SU-DHL-6 (cell line): Measurements from ENCODE around the gene MALRD1.

ENCODE experiments used
- H2AFZ ChIP-seq: fragments of 200-600 bp; sonication (generic); 2 replicates; pipeline ENCODE4 v1.6.1; 2014; ENCODE audit warnings: low read depth, mild to moderate bottlenecking, moderate library complexity, mixed read lengths, antibody characterized with exemption, low read length; ENCODE audit not compliant: severe bottlenecking
- H3F3A ChIP-seq: fragments of 200-600 bp; shearing (Covaris generic); 2 replicates; pipeline ENCODE4 v1.6.0; 2016; ENCODE audit warnings: antibody characterized with exemption, mild to moderate bottlenecking; ENCODE audit not compliant: insufficient read depth
- H3K27ac ChIP-seq: fragments of 200-600 bp; sonication (generic); 2 replicates; pipeline ENCODE4 v1.5.1; 2016; ENCODE audit warnings: low read depth, mild to moderate bottlenecking, low read length, moderate library complexity, mixed read lengths
- H3K27me3 ChIP-seq: fragments of 200-600 bp; sonication (generic), shearing (Covaris generic); 2 replicates; pipeline ENCODE4 v1.6.0; 2014; ENCODE audit warnings: mild to moderate bottlenecking, low read length
- H3K36me3 ChIP-seq: fragments of 200-600 bp; sonication (generic); 2 replicates; pipeline ENCODE4 v1.6.1; 2014; ENCODE audit warnings: mild to moderate bottlenecking, low read length, mixed read lengths
- H3K4me2 ChIP-seq: fragments of 300-600, 200-600 bp; shearing (Covaris generic), sonication (generic); 2 replicates; pipeline ENCODE4 v1.6.0; 2014; ENCODE audit warnings: low read length, low read depth, mild to moderate bottlenecking; ENCODE audit not compliant: poor library complexity, severe bottlenecking
- H3K4me3 ChIP-seq: fragments of 200-600 bp; sonication (generic); 2 replicates; pipeline ENCODE4 v1.5.1; 2014; ENCODE audit warnings: antibody characterized with exemption, low read length, mild to moderate bottlenecking, mixed read lengths; ENCODE audit not compliant: insufficient read depth, poor library complexity, severe bottlenecking
- H3K79me2 ChIP-seq: fragments of 200-600 bp; sonication (generic); 2 replicates; pipeline ENCODE4 v1.6.1; 2014; ENCODE audit warnings: mild to moderate bottlenecking, low read length, moderate library complexity; ENCODE audit not compliant: insufficient read depth
- H3K9ac ChIP-seq: fragments of 200-600 bp; sonication (generic); 2 replicates; pipeline ENCODE4 v1.7.0; 2014; ENCODE audit warnings: mild to moderate bottlenecking, low read length
- H3K9me2 ChIP-seq: fragments of 200-600 bp; sonication (generic); replicated peaks from 2 replicates; pipeline ENCODE4 v1.6.1; 2014; ENCODE audit warnings: low read length; ENCODE audit not compliant: insufficient read depth
- H3K9me3 ChIP-seq: fragments of 200-600 bp; sonication (generic); 2 replicates; pipeline ENCODE4 v1.6.1; 2014; ENCODE audit warnings: low read length, mixed read lengths; ENCODE audit not compliant: insufficient read depth
- H4K20me1 ChIP-seq: fragments of 200-600 bp; sonication (generic); 2 replicates; pipeline ENCODE4 v1.6.1; 2014; ENCODE audit warnings: low read depth, mild to moderate bottlenecking, antibody characterized with exemption, low read length, moderate library complexity, mixed read lengths
- EZH2phosphoT487 ChIP-seq: fragments of 200-600 bp; sonication (generic), shearing (Covaris generic); conservative IDR thresholded peaks from 2 replicates; pipeline ENCODE4 v1.6.1; 2018; ENCODE audit warnings: mild to moderate bottlenecking, antibody characterized with exemption, low read length, moderate library complexity, mixed read lengths
- TF ChIP-seq, protein P1 (sequence below): fragments of 200-600 bp; sonication (generic); IDR thresholded peaks from one replicate; pipeline ENCODE4 v1.5.1; 2017; ENCODE audit warnings: antibody characterized with exemption, mild to moderate bottlenecking, low read length, moderate library complexity; ENCODE audit not compliant: insufficient read depth, poor library complexity, severe bottlenecking

Gene MALRD1

DNA sequence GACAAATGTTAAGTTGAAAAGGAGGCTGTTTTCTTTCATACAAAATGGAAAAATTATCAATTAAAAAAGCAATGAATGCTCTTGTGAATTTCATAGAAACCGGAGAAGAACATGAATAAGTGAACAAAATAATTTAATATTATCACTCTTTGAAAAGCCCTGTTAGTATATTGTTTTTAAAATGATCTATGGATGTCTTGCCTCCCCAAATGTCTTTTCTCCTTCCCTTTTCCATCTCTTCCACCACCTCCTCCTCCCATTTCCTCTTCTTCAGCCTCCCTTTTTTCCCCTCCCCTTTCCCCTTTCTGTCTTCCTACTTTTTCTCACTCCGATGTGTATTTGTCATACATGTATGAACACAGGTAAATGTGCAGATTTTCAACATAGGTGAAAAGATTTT, 234.7 kb downstream of the MALRD1 start:
- Histone ChIP-seq H3K9ac (no peak overlapping the region), H3K4me2 (no peak overlapping the region), H3K4me3 (no peak overlapping the region), H2AFZ (no peak overlapping the region), H3K79me2 (no peaks in the 10 kb centered on the region), H3K27me3 (no peaks in the 10 kb centered on the region), H3K9me3 (no peaks in the 10 kb centered on the region), H3K27ac (no peak overlapping the region), H4K20me1 (no peaks in the 10 kb centered on the region), H3K36me3 (no peaks in the 10 kb centered on the region), H3F3A (no peaks in the 10 kb centered on the region), H3K9me2 (no peaks in the 10 kb centered on the region)
- TF ChIP-seq, protein P1, sequence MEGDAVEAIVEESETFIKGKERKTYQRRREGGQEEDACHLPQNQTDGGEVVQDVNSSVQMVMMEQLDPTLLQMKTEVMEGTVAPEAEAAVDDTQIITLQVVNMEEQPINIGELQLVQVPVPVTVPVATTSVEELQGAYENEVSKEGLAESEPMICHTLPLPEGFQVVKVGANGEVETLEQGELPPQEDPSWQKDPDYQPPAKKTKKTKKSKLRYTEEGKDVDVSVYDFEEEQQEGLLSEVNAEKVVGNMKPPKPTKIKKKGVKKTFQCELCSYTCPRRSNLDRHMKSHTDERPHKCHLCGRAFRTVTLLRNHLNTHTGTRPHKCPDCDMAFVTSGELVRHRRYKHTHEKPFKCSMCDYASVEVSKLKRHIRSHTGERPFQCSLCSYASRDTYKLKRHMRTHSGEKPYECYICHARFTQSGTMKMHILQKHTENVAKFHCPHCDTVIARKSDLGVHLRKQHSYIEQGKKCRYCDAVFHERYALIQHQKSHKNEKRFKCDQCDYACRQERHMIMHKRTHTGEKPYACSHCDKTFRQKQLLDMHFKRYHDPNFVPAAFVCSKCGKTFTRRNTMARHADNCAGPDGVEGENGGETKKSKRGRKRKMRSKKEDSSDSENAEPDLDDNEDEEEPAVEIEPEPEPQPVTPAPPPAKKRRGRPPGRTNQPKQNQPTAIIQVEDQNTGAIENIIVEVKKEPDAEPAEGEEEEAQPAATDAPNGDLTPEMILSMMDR, result no peak
- no peak for TF ChIP-seq EZH2phosphoT487

DNA sequence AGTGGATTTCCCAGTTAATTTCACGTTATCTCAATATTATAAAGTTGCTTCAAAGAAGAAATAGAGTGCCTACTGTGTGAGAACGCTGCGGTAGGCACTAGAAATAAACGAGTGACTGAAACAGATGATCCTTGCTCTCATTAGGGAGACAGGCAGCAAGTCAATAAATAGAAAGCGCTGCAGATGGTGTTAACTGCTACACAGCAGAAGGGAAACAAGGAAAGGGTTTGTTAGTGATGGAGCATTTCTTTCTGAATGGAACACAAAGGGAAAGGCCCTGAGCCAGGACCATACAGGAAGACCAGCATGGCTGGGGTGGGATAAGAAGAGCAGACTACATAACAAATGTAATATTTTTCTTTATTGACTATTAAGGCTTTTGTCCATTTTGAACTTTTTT, 235.2 kb downstream of the MALRD1 start:
- no peak overlapping the region for H3K27ac ChIP-seq
- H2AFZ ChIP-seq, result no peak overlapping the region
- no peaks in the 10 kb centered on the region for H3K27me3 ChIP-seq
- H3K9ac ChIP-seq, result no peak overlapping the region
- H4K20me1 ChIP-seq, result no peaks in the 10 kb centered on the region
- no peaks in the 10 kb centered on the region for H3K36me3 ChIP-seq
- H3K4me2 ChIP-seq, result no peak overlapping the region
- no peaks in the 10 kb centered on the region for H3K79me2 ChIP-seq
- TF ChIP-seq, protein P1, result no peak
- TF ChIP-seq EZH2phosphoT487, result no peak
- no peaks in the 10 kb centered on the region for H3K9me2 ChIP-seq
- H3K9me3 ChIP-seq, result no peaks in the 10 kb centered on the region
- H3K4me3 ChIP-seq, result no peak overlapping the region
- H3F3A ChIP-seq, result no peaks in the 10 kb centered on the region

DNA sequence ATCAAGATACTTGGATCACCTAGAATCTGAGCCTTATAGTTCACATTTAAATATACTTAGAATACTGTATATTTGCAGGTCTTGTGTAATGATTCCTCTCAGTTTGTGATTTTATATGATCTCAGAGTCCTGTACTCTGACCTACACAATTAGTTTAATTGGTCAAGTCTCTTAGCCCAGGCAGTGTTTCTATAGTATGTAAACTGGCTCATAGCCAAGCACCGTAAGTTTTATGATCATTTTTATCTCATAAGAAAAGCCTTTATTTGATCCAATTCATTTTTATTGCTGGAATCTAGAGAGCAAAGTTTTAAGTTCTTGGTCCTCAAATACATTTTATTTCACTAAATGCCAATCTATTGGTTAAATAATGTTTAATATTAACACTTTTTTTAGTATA, 242.2 kb downstream of the MALRD1 start:
- H3K9me3 ChIP-seq, result no peaks in the 10 kb centered on the region
- no peaks in the 10 kb centered on the region for H3K9me2 ChIP-seq
- no peak overlapping the region for H2AFZ ChIP-seq
- no peaks in the 10 kb centered on the region for H3K27me3 ChIP-seq
- no peaks in the 10 kb centered on the region for H3K36me3 ChIP-seq
- no peak overlapping the region for H3K27ac ChIP-seq
- H3F3A ChIP-seq, result no peaks in the 10 kb centered on the region
- no peak overlapping the region for H3K4me2 ChIP-seq
- H4K20me1 ChIP-seq, result no peaks in the 10 kb centered on the region
- TF ChIP-seq, protein P1, result no peak
- TF ChIP-seq EZH2phosphoT487, result no peak
- no peaks in the 10 kb centered on the region for H3K79me2 ChIP-seq
- no peak overlapping the region for H3K9ac ChIP-seq
- no peak overlapping the region for H3K4me3 ChIP-seq

DNA sequence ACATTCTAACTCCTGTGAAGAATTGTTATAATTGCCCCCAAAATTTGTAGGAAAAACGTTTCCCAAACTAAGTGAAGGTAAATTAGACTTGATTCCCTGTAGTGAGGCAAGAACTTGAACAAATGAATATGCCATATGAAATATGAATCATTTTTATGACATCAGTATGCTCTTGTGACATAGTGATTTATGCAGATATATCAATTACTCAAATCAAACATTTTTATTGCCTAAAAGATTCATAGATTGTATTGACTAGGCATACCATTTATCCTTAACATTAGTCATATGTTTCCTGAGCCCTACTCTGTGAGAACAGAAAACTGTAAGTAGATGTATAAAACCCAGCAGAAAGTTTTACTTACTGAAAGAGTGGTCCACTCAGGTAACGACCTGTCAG, 245.6 kb downstream of the MALRD1 start:
- H3K36me3 ChIP-seq, result no peaks in the 10 kb centered on the region
- H2AFZ ChIP-seq, result no peak overlapping the region
- no peaks in the 10 kb centered on the region for H3K79me2 ChIP-seq
- no peaks in the 10 kb centered on the region for H3K9me3 ChIP-seq
- H3K4me2 ChIP-seq, result no peak overlapping the region
- H3F3A ChIP-seq, result no peaks in the 10 kb centered on the region
- H3K9ac ChIP-seq, result no peak overlapping the region
- H4K20me1 ChIP-seq, result no peaks in the 10 kb centered on the region
- H3K4me3 ChIP-seq, result no peak overlapping the region
- TF ChIP-seq, protein P1, result no peak
- TF ChIP-seq EZH2phosphoT487, result no peak
- no peaks in the 10 kb centered on the region for H3K27me3 ChIP-seq
- H3K27ac ChIP-seq, result no peak overlapping the region
- no peaks in the 10 kb centered on the region for H3K9me2 ChIP-seq
